ENCODE results near the gene SPATA2L.

SPATA2L gene

GRCh38 chr16:89727406-89728120, 26.1 kb upstream of the SPATA2L start:
- DNase-seq (ENCODE audit: low read depth) = no peak

GRCh38 chr16:89723279-89724250, 22.1 kb upstream of the SPATA2L start:
- no peak for DNase-seq (ENCODE audit: low read depth)

- DNase-seq (ENCODE audit: low read depth) = no peak
Observed at GRCh38 chr16:89722392-89723278, 21.1 kb upstream of the SPATA2L start.

DNA sequence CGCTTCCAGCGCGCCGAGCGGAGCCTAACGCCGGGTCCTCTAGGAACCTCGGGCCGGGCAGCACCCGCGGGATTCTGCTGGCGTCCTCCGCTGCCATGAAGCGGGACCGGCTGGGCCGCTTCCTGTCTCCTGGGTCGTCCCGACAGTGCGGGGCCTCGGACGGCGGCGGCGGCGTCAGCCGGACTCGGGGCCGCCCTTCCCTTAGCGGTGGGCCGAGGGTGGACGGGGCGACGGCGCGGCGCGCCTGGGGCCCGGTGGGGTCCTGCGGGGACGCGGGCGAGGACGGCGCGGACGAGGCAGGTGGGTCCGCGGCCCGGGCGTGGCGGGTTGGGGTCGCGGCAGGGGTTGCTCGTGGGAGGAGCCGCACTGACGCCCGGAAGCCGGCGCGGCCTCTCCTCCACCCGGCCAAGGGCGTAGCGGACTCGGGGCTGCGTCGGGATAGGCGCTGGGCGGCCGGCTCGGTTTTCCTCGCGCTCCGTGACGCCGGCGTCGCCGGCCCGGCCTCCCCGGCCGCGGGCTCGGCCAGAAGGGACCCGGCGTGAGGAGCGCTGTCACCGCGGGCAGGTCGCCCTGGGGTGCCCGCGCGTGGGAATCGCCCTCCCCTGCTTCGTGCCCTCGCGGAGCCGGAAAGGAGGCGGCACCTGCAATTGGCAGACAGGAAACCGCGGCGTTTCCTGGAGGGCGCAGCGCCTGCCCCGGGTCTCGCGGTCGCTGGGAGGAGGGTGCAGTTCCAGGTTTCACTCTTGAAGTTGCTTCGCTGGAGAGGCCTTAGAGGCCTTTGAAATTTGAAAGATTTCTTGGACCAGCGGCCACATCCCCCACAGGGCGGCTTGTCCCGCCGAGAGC, 20.3 kb upstream of the SPATA2L start:
- DNase-seq (ENCODE audit: low read depth) = no peak

DNA sequence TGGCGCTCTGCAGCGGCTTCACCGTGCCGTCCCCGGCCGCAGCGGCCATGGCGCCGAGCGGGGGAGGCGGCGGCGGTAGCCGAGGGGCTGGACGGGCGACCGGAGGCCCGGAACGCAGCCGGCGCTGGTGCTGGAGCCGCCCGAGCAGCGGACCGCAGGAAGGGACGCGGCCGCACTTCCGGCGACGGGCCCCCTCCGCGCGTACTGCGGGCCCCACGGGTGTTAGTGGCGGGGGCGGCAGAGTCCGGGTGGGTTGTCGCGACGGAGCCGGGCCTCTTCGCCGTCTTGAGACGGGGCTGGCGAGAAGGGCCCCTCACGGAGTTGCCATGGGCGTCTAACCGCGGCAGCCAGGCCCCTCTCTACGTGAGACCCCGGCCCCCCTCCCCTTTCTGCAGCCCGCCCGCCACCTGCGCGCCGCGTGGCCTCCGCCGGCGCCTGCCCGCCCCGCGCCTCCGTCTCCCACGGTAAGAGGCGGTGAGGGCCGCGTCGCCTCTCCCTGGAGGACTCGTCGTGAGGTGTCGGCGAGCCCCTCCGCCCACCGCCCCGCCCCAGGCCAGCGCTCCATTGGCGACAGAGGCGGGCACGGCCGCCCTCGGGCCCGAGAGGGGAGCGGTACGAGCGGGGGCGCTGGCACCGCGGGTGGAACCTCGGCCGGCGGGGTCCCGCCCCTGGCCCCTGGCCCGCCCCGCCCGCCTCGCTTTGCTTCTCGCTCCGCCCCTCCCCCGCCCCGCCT, 19.5 kb upstream of the SPATA2L start, which contains the start of the genes VPS9D1 and ZNF276:
Gene VPS9D1 (minus strand): TSS at position 86 of the 733 bp plus-strand sequence. CDS start 37 bp downstream, at position 49.
Gene ZNF276 (plus strand): TSS at position 725 of the 733 bp plus-strand sequence. CDS start 104 bp downstream, outside the sequence.
- DNase-seq (ENCODE audit: low read depth) = peak; percentile 56

DNA sequence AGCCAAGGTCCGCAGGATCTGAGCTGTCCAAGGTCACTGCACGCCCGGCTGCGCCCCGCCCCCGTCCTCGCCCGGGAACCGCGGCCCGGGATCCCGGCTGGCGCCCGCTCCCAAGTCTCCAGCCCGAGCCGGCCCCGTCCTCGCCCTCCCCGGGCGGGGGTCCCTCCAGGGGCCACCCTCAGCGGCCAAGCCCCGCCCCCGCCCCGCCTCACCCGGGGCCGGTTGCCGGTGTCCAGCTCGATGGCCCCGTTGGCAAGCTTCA, 19.0 kb upstream of the SPATA2L start:
- DNase-seq (ENCODE audit: low read depth) = no peak

GRCh38 chr16:89717688-89718505, 16.4 kb upstream of the SPATA2L start:
- no peak for DNase-seq (ENCODE audit: low read depth)

GRCh38 chr16:89716916-89717687, 15.6 kb upstream of the SPATA2L start:
- no peak for DNase-seq (ENCODE audit: low read depth)

GRCh38 chr16:89716493-89716892, 15.0 kb upstream of the SPATA2L start:
- DNase-seq (ENCODE audit: low read depth) = no peak

- DNase-seq (ENCODE audit: low read depth) = no peak
Observed at GRCh38 chr16:89712274-89712781, 10.8 kb upstream of the SPATA2L start.

DNA sequence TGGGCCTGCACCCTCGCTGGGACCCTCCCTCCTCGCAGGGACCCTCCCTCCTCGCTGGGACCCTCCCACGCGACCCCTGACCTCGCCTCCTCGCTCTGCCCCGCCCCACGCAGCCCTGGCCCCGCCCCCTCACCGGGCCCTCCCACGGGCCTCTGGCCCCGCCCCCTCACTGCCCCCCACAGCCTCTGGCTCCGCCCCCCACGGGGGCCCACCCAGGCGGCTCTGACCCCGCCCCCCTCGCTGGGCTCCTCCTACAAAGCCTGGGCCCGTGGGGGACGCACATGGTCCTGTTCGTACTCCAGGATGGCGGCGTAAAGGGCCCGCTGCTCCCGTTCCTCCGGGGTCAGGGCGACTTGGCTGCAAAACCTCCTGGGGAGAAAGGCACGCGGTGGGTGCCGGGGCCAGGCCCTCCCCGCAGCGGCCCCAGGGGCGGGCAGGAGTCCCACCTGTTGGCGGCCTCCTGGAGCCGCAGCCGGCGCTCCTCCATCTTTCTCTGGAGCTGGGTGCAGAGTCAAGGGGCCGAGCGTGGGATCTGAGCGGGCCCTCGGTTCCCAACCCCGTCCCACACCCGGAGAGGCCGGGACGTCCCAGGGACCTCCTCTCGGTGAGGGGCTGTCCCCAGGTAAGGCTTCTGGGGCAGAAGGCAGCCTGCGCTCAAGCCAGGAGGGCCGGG, 10.2 kb upstream of the SPATA2L start:
- no peak for DNase-seq (ENCODE audit: low read depth)

DNA sequence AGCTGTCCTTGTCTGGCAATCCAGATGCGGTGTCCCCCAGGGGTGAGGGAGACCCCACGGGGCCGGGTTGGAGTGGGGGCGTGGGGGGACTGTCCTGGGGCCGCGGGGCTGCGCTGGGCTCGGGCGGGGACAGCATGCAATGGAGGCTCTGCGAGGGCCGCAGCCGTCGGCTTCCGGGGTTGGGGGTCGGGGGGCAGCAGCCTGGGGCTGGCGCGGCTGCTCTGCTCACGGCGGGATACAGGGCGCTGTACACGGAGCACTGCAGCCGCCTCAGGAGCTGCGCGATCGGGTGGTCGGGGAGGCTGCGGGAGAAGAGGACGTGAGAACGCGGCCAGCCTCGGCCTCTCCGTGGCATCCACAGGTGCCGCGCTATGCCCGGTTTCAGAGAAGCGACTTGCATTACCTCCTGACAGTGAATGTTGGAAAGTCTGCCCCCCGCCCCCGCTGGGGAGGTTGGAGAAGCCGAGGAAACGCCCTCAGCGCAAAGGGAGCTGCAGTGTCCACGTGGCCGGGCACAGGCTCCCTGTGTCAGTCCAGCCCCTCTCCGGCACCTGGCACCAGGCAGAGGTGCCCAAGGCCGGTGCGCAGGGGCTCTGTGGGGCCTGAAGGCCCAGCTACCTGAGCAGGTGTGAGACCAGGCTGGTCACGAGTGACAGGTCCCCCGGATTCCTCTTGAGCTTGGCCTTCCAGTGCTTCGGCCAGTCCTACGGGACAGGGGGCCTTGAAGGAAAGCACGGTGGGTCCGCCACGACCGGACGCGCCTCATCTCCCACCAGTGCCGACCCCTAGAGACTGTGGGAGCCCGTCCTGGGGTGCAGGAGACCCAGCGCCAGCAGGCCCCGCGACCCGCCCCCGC, 9.4 kb upstream of the SPATA2L start:
- no peak for DNase-seq (ENCODE audit: low read depth)

DNA sequence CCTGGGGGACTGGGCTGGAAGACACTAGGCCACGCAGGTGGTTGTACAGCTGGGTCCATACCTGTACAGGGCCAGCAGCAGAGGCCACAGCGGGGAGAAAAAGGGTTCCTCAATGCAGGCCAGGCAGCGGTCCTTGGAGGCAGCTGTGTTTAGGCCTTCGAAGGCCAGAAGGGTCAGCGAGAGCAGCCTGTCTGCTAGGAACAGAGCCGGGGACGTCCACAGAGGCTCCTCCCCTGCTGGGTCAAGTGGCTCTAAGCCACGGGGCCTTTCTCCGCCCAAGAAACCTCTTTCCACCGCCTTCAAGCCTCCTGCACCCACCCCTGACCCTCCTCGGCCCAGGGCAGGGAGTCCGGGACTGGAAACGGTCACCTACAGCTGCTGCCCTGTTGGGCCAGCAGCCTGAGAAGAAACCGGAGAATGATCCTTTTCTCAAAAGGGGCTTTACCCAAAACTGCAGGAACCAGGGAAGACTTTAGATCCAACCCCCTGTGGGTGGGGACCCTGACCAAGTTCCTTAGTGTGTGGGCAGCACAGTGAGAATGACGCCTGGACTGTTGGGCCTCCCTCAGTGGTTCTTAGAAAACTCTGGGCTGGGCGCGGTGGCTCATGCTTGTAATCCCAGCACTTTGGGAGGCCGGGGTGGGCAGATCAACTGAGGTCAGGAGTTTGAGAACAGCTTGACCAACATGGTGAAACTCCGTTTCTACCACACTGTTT, 8.4 kb upstream of the SPATA2L start:
- no peak for DNase-seq (ENCODE audit: low read depth)

GRCh38 chr16:89709166-89709565, 7.7 kb upstream of the SPATA2L start:
- no peak for DNase-seq (ENCODE audit: low read depth)

- DNase-seq (ENCODE audit: low read depth) = no peak
Observed at GRCh38 chr16:89708481-89708931, 7.0 kb upstream of the SPATA2L start.

DNA sequence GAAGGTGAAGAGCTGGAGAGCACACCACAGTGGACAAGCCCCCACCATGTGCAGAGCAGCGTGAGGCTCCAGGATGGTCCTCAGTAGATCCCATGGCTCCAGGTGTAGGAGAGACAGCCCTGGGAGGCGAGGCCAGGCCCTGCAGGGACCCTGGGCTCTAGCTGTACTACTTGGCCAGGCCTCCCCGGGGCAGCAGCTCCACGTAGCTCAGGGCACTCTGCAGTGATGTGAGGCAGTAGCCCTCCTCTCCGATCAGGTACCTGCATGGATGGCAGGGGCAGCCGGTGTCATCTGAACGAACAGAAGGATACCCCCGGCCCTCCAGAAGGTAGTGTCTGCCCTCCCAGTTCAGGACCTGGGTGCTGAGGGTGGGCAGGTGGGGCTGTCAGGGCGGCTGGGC, 6.2 kb upstream of the SPATA2L start:
- DNase-seq (ENCODE audit: low read depth) = no peak
